GM10847 (cell line): Measurements from ENCODE around the gene STUM.

ENCODE experiments used
- POLR2A ChIP-seq: IDR thresholded peaks from 2 replicates; pipeline ENCODE4 v1.6.1; 2011; ENCODE audit not compliant: insufficient read length; ENCODE audit errors: extremely low read depth

STUM gene

DNA sequence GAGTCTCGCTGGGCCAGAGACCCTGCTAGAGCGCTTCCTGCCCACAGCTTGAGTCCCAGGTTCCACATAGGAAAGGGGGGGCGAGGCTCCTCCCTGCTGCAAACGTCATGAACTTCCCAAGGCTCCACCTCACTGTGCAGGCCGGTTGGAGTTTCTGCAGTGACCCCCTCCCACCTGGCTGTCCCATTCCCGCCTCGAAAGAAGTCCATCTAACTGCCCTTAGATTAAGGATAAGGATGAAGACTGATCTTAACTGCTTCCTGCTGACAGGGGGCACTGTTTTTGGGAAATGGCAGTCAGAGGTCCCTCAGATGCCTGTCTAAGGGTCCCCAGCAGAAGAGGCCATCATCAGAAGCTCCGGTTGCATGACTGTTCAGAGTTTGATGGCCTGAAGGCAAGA lies 62.7 kb downstream of the STUM start:
- no peak for TF ChIP-seq POLR2A

DNA sequence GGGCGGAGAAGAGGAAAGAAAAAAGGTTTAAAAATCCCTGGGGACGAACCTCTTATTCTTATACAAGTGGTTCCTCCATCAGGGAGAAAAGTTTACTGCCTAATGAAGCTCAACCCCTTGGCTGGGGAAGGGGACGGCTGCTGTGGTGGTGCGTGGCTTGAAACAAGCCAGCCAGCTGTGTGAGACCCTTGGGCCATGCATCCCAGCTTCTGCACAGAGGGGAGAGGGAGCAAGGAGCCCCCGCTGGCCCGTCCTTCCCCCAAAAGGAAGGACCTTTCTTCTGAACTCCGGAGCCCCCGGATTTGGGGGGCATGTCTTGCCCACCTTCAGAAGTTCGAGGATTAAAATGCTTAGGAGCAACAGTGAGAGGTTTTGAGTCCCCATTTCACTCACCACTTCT lies 67.3 kb downstream of the STUM start:
- no peak for TF ChIP-seq POLR2A

DNA sequence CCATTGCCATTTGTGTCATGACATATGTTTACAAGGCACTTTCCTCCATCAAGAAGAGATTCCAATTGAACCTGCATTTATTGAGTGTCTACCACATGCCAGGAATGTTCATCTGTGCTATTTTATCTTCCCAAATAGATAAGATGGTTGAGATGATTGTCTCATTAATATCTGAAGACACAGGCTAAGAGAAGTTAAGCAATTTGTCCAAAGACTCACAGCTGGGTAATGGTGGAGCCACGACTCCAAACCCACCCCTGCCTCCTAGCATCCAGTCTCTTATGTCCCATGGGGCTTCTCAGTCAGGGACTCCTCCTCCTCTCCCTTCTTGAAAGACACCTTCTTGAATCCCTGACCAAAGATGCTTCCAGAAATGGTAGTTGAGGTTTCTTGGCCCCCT lies 68.1 kb downstream of the STUM start:
- no peak for TF ChIP-seq POLR2A

DNA sequence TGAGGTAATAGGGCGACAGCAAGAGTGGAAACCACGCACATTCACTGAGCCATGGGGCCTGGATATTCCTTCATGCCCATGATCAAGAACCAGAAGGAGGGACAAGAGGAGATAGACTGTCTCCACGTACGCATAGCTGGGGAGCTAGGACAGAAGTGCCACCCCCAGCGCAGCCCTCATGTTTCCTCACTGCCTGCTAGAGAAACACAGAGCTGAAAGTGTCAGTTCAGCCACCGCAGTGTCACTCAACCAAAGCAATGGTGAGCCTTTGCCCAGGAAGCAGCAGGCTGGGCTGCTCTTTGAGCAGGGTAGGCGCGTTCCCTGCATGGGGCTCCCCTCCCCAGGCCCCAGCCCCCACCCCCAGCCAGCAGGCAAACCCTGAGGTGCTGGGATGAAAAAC lies 68.5 kb downstream of the STUM start:
- no peak for TF ChIP-seq POLR2A

DNA sequence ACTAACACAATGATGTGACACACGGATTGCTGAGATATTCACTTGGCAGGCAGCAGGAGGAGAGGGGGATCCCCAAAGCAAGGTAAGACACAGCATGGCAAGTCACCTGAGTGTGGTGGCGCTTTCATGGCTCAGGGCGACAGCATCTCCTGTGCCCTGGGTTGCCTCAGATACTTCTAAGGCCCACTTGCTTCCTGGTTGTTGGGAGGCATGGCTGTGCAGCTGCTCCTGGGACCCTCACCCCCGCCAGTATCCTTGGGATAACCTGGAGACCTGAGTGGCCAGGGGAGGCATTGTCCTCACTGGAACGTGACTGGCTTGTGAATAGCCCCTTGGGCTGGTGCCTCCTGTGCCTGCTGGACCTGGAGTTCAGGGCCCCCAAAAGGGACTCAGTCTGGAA lies 69.8 kb downstream of the STUM start:
- no peak for TF ChIP-seq POLR2A

DNA sequence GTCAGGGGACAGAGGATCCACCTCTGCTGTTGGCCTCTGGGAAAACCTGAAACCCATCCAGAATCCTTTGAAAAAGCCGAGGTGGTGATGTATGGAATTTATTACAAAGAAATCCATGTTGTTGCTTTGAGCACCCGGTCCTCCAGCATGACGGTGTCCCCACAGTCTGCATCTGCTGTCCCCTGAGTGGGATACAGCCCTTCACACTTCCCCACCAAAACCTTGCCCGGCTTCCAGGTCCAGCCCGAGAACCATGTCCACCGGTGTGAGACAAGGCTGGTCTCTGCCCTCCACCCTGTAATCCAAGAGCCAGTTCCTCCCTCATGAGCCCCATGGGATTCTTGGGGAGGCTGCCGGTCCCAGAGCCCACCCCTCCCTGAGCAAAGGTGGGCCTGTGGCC lies 70.5 kb downstream of the STUM start:
- TF ChIP-seq POLR2A, result no peak

DNA sequence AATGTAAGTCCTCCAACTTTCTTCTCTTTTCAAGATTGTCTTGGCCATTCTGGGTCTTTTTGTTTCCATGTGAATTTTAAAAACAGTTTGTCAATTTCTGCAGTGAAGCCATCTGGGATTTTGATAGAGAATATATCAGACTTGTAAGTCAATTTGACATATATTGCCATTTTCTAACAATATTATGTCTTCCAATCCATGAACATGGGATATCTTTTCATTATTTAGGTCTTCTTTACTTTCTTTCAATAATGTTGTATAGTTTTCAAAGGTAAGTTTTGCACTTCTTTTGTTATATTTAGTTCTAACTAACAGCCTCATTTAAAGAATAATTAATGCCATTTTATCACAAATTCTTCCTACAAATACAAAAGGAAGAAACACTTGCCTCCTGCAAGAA lies 73.4 kb downstream of the STUM start:
- TF ChIP-seq POLR2A, result no peak

DNA sequence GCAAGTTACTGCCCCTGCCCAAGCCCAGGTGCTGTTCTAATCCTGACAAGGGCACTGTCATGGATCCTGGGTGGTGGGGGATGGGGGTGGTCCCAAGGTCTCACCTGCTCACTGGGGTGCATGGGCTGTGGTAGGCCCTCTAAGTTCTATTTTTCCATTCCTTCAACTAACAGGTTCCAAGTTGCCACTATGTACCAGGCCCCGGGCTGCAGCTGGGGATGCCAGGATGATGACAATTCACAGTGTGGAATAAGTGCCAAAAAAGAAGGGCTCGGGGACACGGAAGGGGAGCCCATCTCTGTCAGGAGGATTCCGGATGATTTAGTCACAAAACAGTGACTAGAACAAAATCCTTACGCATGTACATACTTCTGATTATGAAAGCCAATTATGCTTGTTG lies 76.0 kb downstream of the STUM start:
- TF ChIP-seq POLR2A, result no peak

DNA sequence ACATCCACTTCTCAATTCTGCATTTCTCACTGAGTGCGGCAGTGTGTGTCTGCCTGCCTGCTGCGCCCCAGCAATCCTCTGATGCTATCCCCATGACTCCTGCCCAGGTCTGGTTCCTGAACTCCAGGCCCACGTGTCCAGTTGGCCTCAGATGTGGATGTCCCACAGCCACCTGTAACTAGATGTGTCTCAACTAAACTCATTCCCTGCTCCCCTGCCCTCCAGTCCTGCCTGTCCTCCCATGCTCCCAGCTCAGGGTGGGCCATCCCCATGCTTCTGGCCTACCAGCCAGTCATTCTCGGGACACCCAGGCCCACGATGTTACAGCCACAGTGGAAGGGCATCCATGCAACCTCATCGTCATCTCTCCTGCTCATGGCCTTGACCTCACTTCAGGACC lies 76.8 kb downstream of the STUM start:
- no peak for TF ChIP-seq POLR2A

DNA sequence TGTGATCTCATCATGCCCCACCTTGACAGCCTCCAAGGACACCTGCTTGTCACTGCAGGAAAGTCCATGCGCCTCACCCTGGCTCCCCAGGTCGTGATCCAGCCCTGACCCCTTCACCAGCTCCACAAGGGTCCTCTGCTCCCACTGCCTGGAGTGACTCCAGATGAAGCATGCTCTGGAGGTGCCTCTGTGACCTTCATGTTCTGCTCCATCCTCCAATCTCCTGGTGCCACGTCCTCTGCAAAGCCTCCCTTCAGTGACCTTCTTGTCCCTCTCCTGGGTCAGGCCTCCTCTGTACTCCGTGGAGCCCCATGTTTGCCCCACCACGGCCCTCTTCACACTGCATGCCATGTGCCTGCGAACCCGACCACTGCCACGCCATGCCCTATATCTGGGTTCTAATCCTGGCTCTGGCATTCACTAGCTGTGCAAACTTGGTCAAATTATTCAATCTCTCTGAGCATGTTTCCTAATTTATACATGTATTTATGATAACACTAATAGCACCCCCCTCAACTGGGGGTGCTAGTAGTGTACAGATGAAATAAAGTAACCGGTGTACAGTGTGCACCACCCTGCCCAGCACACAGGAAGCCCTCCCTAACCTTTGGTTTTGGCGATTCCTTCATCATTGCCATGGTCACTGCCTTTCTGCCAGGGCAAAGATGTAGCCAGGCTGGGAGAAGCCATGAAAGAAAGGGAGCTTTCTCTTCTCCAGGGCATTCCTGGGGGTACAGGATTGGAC lies 77.4 kb downstream of the STUM start:
- TF ChIP-seq POLR2A, result no peak

DNA sequence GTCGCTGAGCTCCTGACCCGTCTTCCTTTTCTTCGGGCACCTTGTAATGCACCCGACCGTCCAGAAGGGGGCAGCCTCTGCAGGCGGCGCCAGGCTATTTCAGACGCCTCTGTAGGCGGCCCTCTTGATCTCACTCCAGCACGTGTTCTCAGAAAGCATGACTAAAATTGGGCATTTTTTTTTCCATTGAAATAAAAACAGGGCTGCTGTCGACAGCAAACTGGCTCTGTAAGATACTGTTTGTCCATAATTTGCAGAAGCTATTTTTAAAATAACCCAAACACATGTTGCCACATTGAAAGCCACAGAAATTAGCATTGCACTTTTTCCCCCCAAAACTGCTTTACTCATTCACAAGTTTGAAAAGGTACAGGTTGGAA lies 78.0 kb downstream of the STUM start:
- no peak for TF ChIP-seq POLR2A

DNA sequence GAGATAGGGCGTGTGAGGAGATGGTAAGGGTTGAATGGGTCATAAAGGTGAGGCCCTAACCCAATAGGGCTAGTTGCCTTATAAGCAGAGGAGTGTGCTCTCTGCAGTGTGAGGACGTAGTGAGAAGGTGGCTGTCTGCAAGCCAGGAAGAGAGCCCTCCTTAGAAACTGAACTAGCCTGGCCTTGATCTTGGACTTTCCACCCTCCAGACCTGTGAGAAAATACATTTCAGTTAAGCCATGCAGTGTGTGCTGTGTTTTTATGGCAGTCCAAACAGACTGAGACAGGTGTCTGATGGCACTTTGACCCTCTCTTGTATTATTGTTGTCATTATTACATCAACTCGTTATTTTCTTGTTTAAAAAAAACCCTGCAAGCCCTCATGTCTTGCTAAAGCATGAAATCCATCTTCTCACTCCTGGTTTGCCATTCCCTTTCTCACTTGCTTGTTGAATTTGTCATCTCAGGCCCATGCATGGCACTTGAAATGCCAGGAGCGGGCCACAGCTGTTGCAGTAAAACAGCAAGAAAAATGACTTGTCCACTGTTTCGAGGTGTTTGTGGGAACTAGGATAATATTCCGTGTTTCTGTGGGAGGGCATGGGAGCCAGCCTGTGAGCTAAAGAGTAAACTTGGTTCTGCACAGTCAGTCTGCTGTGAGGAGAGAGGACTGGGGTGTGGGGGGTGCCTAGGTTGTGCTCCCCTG lies 78.6 kb downstream of the STUM start:
- no peak for TF ChIP-seq POLR2A

DNA sequence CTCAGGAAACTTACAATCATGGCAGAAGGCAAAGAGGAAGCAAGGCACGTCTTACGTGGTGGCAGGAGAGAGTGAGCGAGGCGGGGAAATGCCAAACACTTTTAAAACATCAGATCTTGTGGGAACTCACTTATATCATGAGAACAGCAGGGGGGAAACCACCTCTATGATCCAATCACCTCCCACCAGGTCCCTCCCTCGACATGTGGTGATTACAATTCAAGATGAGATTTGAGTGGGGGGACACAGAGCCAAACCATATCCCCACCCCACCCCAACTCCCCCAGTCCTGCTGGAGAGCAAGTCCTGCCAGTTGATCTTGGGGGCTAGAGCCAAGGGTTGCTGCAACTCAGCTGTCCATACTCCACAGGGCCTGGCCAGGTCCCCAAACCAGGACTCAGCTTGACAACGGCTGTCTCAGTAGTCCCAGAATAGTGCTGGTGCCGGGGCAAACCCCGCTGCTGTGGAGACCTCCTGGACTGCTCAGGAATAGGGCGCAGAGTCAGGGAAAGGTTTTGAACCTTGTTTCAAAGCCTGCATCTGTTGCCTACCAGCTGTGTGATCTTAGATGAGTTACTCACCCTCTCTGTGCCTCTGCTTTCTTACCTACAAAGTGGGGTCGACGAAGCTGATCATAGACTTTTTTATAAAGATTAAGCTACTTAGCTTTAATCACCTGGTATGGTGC lies 79.5 kb downstream of the STUM start:
- no peak for TF ChIP-seq POLR2A

DNA sequence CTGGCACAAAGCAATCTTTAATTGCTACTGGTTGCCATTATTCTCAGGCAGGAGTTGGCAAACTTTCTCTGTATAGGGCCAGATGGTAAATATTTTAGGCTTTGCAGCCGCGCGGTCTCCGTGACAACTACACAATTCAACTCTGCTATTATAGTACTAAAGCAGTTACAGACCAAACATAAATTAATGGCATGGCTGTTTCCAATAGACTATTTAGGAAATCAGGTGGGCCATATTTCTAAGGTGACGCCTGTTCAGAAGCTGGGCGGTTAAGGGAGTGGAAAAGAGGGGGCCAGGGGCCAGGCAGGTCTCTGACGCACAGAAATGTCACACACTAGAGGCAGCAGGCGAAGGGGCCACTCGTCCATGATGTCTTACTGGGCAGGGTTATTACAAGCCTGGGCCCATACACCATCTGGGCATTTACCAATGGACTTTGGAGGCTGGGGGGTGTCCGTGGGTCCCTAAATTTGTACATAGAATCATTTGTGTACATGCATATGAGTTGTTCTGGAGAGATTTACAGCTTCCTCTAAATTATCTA lies 80.1 kb downstream of the STUM start:
- TF ChIP-seq POLR2A, result no peak

DNA sequence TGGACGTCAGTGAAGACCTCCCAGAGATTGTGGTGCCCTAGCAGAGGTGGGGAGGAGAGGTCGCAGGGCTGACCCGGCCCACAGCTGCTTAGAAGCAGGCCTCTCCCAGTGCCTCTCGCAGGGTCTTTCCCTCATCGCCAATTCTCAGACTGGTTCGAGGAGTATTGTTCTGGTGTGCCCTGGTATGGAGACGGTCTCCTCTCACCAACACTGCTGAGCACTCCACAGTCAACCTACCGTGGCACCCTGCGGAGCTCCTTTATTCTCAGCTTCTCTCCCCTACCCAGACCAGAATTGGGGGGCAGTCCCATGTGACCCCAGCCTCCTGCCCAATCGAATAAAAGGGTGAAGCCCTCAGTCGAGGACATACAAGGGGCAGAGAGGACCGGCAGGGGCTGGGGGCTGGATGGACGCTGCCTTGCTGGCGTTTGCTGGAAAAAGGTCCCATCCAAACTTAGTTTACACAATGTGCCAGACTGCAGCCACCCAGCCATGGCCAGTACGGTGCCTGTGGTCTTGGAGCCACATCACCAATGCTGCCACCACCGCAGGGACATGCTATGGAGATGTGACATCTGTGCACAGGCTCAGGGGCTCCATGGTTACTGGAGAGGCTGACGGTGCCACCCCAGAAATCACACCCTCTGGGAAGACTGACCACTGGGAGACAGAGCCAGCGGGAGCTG lies 80.8 kb downstream of the STUM start:
- TF ChIP-seq POLR2A, result no peak
